EL (cell line): ENCODE measurements around the gene OR1E1.
"Not testable (repeated sequence)": the region's sequence is repeated elsewhere in the genome, so short reads cannot be mapped to it uniquely, and the experiment has no call there.

Experiments used
- DNase-seq: peaks from one replicate; pipeline ENCODE4 v3.0.0-alpha.2; 2016

The OR1E1 gene, protein sequence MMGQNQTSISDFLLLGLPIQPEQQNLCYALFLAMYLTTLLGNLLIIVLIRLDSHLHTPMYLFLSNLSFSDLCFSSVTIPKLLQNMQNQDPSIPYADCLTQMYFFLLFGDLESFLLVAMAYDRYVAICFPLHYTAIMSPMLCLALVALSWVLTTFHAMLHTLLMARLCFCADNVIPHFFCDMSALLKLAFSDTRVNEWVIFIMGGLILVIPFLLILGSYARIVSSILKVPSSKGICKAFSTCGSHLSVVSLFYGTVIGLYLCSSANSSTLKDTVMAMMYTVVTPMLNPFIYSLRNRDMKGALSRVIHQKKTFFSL

DNA sequence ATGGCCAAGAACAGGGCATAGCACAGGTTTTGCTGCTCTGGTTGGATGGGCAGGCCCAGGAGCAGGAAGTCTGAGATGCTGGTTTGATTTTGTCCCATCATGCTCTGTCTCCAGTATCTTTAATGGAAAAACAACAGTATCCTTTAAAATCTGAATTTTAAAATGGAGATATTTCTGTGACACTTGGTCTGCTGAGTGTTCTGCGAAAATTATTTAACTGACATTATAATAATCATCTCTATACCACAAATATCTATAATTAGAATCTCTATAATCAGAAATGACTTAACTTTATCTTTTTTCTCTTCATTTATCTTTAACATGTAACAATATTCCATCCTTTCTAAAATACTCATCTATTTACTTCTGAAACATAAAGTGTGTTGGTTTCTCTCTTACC lies at the start of gene OR1E1:
Gene OR1E1, minus strand, starts transcription at position 101 of the 400 bp plus-strand sequence. Its CDS starts 0 bp downstream, at position 101.
- no peak for DNase-seq

DNA sequence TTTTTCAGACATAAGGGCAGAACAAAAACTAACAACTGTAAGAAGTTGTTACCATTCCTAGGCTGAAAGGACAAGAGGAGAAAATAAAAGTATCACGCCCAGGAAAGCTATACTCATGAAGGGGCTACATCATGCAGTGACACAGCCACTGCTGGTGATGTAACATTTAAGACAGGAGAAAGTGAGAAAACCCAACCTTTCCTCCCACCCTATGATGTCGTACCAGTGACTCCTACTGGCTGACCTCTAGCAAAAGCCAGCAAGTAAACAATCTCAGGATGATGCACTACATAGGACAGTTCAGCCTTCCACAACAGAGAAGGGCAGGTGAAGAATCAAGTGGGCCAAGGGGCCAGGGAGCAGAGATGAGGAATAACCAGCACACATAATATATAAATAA lies 49.4 kb upstream of the OR1E1 start:
- DNase-seq = peak; percentile 3

DNA sequence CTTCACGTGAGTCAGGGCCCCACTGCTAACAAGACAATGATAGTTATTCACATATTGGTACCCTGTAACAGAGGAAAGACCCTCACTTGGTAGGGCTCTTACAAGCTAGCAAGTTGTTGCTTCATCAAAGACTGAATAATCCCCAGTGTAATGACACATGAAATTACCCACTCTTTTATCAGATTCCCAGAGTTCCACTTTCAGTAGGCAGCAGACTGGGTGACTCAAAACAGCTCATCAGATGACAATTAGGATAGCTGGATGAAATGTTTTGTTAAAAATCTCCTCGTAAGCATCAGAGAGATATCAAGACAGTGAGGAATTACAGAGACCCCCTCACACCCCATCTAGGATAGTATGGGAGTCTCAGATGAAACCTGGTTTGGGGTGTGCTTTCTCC lies 42.2 kb upstream of the OR1E1 start:
- DNase-seq = no peak

DNA sequence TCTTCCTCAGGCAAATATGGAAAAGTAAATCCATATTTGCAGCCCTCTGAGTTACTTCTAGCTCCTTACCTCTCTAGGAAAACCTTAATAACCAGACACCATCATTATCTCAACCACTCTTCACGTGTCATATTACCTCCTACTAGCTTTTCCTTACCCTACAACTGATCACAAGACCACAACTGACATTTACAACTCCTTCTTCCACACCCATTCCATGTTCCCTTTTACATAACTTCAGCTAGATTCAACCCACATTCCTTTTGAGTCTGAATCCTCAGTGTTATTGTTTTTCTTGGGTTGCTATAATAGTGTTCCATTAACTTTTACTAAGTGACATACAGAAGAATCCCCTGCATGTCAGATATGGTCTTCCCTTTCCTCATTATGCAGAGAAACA lies 40.2 kb upstream of the OR1E1 start:
- DNase-seq = no peak

DNA sequence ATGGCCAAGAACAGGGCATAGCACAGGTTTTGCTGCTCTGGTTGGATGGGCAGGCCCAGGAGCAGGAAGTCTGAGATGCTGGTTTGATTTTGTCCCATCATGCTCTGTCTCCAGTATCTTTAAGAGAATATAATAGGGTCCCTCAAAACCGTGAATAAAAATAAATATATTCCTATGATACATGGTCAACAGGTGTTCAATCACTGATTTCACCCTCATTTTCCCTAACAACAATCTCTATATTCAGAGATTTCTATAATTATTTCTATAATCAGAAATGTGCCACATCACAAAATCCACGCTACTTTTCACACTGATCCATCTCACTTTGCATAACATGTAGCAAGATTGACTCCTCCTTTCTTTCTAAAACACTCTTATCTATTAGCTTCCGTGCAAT lies 35.5 kb upstream of the OR1E1 start, which contains the start of gene OR1E2:
Gene OR1E2, minus strand, starts transcription at position 101 of the 400 bp plus-strand sequence. Its CDS starts 0 bp downstream, at position 101.
- DNase-seq = no peak

DNA sequence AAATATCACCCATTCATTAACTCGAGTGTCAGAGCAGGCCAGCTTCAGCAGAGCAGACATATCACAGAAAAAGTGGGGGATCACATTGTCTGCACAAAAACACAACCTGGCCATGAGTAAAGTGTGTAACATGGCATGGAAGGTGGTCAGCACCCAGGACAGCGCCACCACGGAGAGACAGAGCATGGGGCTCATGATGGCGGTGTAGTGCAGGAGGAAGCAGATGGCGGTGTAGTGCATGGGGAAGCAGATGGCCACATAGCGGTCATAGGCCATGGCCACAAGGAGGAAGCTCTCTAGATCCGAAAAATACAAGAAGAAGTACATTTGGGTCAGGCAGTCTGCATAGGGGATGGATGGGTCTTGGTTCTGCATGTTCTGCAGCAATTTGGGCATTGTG lies 35.0 kb upstream of the OR1E1 start:
- not testable (repeated sequence) for DNase-seq

DNA sequence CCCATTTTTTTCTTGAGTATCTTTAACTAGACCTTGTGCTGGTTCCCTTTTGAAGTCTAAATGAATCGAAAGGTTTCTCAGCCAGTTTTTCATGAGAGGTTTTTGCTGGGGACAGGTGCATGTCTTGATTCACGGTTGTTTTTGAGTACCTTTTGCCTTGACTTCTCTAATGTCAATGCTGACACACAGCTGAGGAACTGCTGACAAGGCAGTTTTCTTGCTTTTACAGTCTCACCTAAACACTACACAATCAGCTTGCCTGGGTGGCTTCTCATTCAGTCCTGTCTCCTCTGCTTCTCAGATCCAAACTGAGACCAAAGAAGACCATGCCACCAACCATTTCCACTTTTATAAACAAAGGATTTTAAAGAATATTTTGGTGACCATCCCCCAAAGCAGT lies 20.0 kb upstream of the OR1E1 start:
- no peak for DNase-seq

DNA sequence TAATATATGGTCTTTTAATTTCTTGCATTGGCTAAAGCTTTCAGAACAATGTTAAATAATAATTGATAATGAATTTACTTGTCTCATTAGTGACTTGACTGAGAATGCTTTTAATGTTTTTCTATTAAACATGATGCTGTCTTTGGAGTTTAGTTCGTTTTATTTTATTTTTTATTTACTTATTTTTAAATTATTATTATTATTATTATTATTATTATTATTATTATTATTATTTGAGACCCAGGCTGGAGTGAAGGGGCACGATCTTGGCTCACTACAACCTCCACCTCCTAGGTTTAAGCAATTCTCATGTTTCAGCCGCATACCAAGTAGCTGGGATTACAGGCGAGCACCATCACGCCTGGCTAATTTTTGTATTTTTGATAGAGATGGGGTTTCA lies 17.4 kb upstream of the OR1E1 start:
- no peak for DNase-seq

DNA sequence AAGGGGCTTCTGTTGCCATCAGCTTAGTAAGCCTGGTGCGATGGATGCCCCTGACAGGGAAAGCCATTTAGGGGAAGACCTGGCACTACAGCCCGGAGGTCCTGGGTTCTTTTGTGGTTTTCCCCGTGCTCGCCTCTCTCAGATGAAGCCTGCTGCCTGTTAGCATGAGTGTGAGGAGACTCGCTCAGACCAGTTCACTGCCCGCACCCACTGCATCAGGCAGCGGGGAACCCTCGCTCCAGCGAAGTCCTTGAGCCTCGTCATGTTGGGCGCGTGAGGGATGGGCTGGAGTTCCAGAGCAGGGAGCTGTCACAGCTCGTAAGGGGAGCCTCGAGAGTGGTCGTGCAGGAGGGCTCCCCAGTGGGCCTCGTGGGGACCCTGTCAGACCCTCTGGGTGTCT lies 14.0 kb upstream of the OR1E1 start:
- not testable (repeated sequence) for DNase-seq

DNA sequence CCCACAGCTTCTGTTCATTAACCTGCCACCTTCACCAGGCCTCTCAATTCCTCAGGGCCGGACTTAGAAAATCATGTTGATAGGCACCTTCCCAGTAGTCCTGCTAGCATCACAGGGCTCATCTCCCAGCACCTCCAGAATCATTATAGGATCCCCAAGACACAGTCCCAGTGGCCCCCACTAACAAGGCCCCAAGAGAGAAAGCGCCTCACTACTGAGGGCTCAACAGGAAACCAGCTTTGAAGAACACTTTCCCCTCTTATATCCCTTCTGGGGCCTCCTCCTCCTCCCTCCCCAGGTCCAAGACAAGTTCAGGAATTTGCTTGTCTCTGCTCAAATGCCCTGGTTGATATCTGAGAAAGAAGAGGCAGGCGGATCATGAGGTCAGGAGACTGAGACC lies 12.9 kb upstream of the OR1E1 start, which contains the start of gene OR3A3:
Gene OR3A3, plus strand, starts transcription at position 301 of the 400 bp plus-strand sequence.
- no peak for DNase-seq

DNA sequence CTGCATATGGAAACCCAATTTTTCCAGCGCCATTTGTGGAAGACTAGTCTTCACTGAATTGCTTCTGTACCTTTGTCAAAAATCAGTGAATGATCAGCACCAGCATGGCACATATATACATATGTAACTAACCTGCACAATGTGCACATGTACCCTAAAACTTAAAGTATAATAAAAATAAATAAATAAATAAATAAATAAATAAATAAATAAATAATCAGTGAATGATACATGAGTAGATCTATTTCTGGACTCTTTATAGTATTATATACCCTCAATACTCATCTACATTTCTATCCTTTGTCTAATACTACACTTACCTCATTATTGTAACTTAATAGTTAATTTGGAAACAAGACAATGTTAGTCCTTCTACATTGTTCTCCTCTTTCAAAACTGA lies 5.6 kb upstream of the OR1E1 start:
- DNase-seq = not testable (repeated sequence)

DNA sequence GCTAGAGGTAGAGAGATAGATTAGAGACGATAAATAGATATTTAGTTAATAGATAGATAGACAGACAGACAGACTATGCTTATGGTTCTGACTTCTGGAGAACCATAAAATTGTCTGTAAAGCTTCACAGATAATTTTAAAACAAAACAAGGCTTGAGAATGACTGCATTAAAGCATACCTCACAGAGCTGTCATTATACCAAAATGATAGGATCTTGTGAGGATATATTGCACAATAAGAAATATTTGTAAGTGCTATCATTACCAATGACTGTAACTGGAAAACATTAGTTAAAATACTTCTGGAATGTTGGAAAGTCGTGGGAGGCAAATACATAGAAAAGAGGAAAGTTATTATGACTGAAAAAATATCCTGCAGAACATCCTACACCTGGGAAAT lies 3.6 kb upstream of the OR1E1 start:
- no peak for DNase-seq

DNA sequence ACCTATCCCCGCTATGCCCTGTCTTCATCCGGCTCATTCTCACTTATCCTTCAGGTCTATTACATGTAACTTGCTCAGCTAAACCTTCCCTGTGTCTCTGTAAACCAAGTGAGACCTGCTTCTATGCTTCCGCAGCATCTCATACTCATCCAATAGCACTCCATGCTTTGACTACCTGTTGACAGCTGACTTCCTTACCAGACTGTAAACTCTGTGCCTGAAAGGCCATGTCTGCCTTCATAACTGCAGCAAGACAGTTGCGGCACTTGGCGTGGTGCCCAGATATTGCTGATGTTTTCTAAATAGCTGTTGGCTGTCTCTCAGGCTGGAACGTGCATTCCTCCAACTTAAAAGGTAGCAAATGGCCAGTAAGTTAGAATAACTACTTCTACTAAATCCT lies 1.8 kb upstream of the OR1E1 start:
- no peak for DNase-seq

DNA sequence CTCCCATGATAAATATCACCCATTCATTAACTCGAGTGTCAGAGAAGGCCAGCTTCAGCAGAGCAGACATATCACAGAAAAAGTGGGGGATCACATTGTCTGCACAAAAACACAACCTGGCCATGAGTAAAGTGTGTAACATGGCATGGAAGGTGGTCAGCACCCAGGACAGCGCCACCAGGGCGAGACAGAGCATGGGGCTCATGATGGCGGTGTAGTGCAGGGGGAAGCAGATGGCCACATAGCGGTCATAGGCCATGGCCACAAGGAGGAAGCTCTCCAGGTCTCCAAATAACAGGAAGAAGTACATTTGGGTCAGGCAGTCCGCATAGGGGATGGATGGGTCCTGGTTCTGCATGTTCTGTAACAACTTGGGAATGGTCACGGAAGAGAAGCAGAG lies 409 bp downstream of the OR1E1 start:
- not testable (repeated sequence) for DNase-seq

DNA sequence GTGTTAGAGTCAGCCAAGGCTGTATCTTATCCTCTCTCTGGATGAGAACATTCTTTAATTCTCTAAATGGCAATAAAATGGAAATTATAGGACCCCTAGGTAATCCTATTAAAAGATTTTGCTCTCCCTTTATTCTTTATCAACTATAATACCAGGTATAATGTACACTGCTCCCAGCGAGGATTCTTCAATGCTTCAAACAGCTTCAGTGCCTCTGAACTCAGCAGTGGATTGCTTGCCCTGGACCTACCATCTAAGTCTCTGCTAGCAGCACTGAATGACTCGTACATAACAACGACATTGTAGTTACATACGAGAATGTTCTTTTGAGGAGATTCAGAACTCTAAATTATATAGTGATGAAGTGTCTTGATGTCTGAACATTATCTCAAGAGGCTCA lies 8.4 kb downstream of the OR1E1 start:
- no peak for DNase-seq

DNA sequence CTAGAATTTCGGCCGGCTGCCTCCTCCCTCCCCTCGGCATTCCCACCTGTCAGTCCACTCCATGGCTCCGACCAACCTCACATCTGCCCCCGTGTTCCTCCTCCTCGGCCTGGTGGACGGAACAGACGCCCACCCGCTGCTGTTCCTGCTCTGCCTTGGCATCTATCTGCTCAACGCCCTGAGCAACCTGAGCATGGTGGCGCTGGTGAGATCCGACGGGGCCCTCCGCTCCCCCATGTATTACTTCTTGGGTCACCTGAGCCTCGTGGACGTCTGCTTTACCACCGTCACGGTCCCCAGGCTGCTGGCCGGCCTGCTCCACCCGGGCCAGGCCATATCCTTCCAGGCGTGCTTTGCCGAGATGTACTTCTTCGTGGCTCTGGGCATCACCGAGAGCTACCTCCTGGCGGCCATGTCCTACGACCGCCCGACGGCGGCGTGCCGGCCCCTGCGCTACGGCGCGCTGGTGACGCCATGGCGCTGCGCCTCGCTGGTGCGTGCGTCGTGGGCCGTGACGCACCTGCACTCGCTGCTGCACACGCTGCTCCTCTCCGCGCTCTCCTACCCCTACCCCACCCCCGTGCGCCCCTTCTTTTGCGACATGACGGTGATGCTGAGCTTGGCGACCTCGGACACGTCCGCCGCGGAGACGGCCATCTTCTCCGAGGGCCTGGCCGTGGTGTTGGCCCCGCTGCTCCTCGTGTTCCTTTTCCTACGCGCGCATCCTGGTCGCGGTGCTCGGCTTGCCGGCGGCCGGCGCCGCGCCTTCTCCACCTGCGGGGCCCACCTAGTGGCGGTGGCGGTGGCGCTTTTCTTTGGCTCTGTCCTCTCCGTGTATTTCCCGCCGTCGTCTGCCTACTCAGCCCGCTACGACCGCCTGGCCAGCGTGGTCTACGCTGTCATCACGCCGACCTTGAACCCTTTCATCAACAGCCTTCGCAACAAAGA lies 12.1 kb downstream of the OR1E1 start, which contains the start of gene OR3A2:
Gene OR3A2, minus strand, starts transcription at position 440 of the 948 bp plus-strand sequence.
- DNase-seq = no peak

DNA sequence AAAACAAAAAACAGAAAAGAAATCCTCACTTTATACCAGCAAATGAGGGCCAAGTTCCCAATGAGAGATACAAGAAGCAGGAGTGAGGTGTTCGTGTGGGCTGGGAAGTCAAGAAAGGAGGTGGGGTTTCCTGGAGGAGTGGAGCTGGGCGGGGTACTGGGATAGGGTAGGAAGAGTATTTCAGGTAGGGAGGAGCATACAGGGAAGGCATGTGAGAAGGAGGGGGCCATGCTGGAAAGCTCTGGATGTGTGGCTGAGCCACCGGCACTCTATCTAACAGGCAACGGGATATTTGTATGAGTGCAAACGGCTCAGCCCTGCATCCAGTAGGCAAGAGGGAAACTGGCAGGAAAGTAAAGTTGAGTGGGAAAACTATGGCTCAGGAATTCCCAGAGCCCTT lies 16.3 kb downstream of the OR1E1 start:
- DNase-seq = no peak

DNA sequence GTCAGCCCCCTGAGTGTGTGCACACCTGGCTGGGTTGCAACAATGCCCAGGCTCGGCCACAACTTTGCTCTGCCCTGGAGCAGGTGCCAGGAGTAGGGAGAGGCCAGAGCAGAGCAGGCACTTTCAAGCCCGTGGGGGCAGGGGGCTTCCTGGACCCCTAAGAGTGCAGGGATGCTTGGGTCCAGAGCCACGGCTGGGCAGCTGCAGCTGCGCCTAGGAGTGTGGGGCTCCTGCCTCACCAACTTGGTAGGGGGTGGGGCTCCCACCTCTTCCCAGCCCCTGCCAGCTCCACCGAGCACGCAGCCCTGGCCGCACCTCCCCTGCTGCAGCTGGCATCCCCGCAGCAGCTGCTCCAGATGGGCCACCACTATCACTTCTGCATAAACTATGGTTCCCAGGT lies 19.9 kb downstream of the OR1E1 start:
- DNase-seq = no peak

DNA sequence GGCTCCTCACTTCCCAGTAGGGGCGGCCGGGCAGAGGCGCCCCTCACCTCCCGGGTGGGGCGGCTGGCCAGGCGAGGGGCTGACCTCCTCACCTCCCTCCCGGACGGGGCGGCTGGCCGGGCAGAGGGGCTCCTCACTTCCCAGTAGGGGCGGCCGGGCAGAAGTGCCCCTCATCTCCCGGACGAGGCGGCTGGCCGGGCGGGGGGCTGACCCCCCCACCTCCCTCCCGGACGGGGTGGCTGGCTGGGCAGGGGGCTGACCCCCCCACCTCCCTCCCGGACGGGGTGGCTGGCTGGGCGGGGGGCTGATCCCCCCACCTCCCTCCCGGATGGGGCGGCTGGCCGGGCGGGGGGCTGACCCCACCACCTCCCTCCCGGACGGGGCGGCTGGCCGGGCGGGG lies 27.0 kb downstream of the OR1E1 start:
- DNase-seq = not testable (repeated sequence)
